GM23248 (cell line): ENCODE measurements around the gene ITGB7.

Experiments used
- EZH2 ChIP-seq: fragments of 200-600 bp; sonication (generic); IDR thresholded peaks from 2 replicates; pipeline ENCODE4 v1.6.1; 2018; ENCODE audit warnings: antibody characterized with exemption, mild to moderate bottlenecking; ENCODE audit not compliant: insufficient read depth, poor library complexity, severe bottlenecking
- EZH2phosphoT487 ChIP-seq: fragments of 200-600 bp; sonication (generic); IDR thresholded peaks from 2 replicates; pipeline ENCODE4 v1.6.1; 2018; ENCODE audit warnings: antibody characterized with exemption, moderate library complexity, mild to moderate bottlenecking, low read depth; ENCODE audit not compliant: insufficient read depth

- TF ChIP-seq EZH2, result no peak
- no peak for TF ChIP-seq EZH2phosphoT487
Observed at GRCh38 chr12:53147181-53147580, 59.9 kb downstream of the ITGB7 start.
